ENCODE data around the gene TUBGCP6. TPM values are rescaled to one million over a fixed set of nuclear protein-coding genes. Genes with fewer than 3 reads are reported as not detected.

The TUBGCP6 gene
- total RNA-seq, 1 donor from 2014 or later: 26.3 TPM

DNA sequence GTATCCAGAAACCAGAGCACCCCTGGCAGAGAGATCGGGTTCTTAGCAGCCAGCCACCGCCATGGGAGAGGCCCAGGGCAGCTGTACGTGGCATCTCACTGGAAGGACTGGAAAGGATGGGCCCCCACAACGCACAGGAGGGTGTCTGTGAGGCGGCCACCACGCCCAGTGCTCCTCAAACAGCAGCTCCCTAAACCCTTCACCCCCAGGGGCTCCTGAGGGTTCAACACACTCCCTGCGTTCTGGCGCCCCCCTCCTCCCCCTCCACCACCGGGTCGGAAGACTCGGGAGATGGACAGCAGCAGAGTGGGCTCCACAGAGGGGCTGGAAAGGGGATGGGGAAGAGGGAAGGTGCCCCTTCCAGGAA lies 15.6 kb upstream of the TUBGCP6 start:
- no peaks in the 10 kb centered on the region for H3K36me3 ChIP-seq (ENCODE audit: insufficient read depth, low read length)
- H4K20me1 ChIP-seq (ENCODE audit: insufficient read depth, low read length): peaks cover 13% of the 10 kb centered on the region
- no peak overlapping the region for H3K27ac Mint-ChIP-seq (ENCODE audit: unreplicated experiment)
- no peak for TF ChIP-seq EZH2 (IDR thresholded peaks at IDR 0.05; ENCODE audit: insufficient read depth, low read length)
- TF ChIP-seq, protein P1, sequence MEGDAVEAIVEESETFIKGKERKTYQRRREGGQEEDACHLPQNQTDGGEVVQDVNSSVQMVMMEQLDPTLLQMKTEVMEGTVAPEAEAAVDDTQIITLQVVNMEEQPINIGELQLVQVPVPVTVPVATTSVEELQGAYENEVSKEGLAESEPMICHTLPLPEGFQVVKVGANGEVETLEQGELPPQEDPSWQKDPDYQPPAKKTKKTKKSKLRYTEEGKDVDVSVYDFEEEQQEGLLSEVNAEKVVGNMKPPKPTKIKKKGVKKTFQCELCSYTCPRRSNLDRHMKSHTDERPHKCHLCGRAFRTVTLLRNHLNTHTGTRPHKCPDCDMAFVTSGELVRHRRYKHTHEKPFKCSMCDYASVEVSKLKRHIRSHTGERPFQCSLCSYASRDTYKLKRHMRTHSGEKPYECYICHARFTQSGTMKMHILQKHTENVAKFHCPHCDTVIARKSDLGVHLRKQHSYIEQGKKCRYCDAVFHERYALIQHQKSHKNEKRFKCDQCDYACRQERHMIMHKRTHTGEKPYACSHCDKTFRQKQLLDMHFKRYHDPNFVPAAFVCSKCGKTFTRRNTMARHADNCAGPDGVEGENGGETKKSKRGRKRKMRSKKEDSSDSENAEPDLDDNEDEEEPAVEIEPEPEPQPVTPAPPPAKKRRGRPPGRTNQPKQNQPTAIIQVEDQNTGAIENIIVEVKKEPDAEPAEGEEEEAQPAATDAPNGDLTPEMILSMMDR (IDR thresholded peaks at IDR 0.05; ENCODE audit: insufficient read depth, low read depth, low read length): no peak
- H3K4me3 ChIP-seq (ENCODE audit: insufficient read depth, low read depth, low read length): peak overlapping the region; percentile 68
- peak overlapping the region; percentile 84 for H3K9ac ChIP-seq (ENCODE audit: low read length)
- H3K79me2 ChIP-seq (ENCODE audit: insufficient read depth, low read length): peaks cover 26% of the 10 kb centered on the region
- no peaks in the 10 kb centered on the region for H3K9me3 ChIP-seq (ENCODE audit: insufficient read depth, low read depth, low read length)
- H3K27ac ChIP-seq (ENCODE audit: low read depth, low read length): peak overlapping the region; percentile 58
- FAIRE-seq (no peak), DNase-seq (ENCODE audit: low read depth) (no peak)
- peak overlapping the region; percentile 73 for H2AFZ ChIP-seq (ENCODE audit: low read depth, low read length)
- H3K36me3 Mint-ChIP-seq (ENCODE audit: low read depth, unreplicated experiment): peaks cover 3% of the 10 kb centered on the region
- H3K27me3 ChIP-seq (ENCODE audit: insufficient read depth, low read length): no peaks in the 10 kb centered on the region
- no peaks in the 10 kb centered on the region for H3K9me3 Mint-ChIP-seq (ENCODE audit: unreplicated experiment)
- H3K4me1 ChIP-seq (ENCODE audit: insufficient read depth, low read length): peaks cover 17% of the 10 kb centered on the region
- peak overlapping the region; percentile 78 for H3K4me3 Mint-ChIP-seq (ENCODE audit: unreplicated experiment)
- H3K27me3 Mint-ChIP-seq (ENCODE audit: low read depth, unreplicated experiment): peaks cover 3% of the 10 kb centered on the region
- peak overlapping the region; percentile 92 for H3K4me2 ChIP-seq (ENCODE audit: low read length)
- H3K4me1 Mint-ChIP-seq (ENCODE audit: low read depth, unreplicated experiment): peaks cover 7% of the 10 kb centered on the region

DNA sequence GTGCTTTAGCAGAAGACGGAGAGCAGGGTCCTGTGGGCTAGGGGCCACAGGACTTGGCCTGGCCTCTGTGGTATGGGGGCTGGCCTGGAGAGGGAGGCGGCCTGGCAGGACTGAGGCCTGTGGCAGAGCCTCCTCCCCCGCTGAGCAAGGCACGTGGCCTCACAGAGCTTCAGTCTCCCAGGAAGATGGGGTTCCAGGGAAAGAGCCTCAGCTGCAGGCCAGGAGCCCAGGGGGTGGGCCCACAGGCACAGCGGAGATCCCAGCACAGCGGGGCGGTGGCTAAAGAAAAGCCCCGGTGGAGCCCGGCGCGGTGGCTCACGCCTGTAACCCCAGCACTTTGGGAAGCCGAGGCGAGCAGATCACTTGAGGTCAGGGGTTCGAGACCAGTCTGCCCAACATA lies 14.5 kb upstream of the TUBGCP6 start:
- Histone ChIP-seq H3K4me3 (ENCODE audit: insufficient read depth, low read depth, low read length) (no peak overlapping the region), H3K9ac (ENCODE audit: low read length) (no peak overlapping the region), H3K4me1 (ENCODE audit: insufficient read depth, low read length) (peaks cover 17% of the 10 kb centered on the region), H3K9me3 (ENCODE audit: insufficient read depth, low read depth, low read length) (no peaks in the 10 kb centered on the region), H2AFZ (ENCODE audit: low read depth, low read length) (no peak overlapping the region), H3K4me2 (ENCODE audit: low read length) (peak overlapping the region; percentile 4), H4K20me1 (ENCODE audit: insufficient read depth, low read length) (peaks cover 17% of the 10 kb centered on the region), H3K27ac (ENCODE audit: low read depth, low read length) (no peak overlapping the region), H3K79me2 (ENCODE audit: insufficient read depth, low read length) (peaks cover 26% of the 10 kb centered on the region), H3K36me3 (ENCODE audit: insufficient read depth, low read length) (no peaks in the 10 kb centered on the region), H3K27me3 (ENCODE audit: insufficient read depth, low read length) (no peaks in the 10 kb centered on the region)
- Mint-ChIP-seq H3K27me3 (ENCODE audit: low read depth, unreplicated experiment) (no peaks in the 10 kb centered on the region), H3K4me1 (ENCODE audit: low read depth, unreplicated experiment) (peaks cover 7% of the 10 kb centered on the region), H3K27ac (ENCODE audit: unreplicated experiment) (no peak overlapping the region), H3K36me3 (ENCODE audit: low read depth, unreplicated experiment) (peaks cover 2% of the 10 kb centered on the region), H3K9me3 (ENCODE audit: unreplicated experiment) (no peaks in the 10 kb centered on the region), H3K4me3 (ENCODE audit: unreplicated experiment) (peak overlapping the region; percentile 22)
- FAIRE-seq (no peak), DNase-seq (ENCODE audit: low read depth) (no peak)
- TF ChIP-seq EZH2 (IDR thresholded peaks at IDR 0.05; ENCODE audit: insufficient read depth, low read length): no peak
- TF ChIP-seq, protein P1 (IDR thresholded peaks at IDR 0.05; ENCODE audit: insufficient read depth, low read depth, low read length): no peak

DNA sequence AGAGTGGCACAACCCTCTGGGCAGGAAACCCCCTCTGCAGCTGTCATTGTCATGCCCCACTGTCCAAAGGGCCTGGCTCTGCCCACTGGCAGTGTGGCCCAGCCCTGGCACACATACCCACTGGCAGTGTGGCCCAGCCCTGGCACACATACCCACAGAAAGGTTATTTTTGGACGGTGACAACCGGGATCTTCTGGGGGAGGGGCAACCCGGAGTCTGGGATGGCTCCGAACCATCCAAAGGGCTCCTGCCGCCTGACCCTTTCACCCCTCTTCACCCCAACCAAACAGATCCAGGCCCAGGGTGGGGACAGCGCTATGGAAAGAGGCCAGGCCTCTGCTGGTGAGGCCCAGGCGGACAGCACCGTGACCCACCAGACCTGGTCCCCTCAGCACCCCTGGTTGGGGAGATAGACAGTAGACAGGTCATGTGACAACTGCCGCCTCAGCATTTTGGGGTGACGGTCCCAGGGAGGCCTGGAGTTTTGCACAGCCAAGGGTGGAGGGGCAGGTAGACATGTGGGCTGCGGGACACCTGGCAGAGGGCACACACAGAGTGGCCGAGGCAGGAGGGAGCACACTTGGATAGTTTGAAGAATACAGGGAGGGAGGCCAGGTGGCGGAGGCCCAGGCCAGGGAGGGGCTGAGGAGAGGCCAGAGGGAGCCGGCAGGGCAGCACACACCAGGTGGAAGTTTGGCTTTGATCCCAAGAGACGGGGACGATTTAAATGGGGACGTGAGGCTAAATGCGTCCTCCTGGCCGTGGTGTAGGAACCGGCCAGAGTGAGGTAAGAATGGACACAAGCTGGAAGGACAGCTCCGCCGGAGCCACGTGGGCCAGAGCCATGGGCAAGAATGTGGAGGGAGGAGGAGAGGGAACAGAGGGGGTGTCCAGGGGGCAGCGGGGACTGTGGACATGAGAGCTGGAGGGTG lies 13.8 kb upstream of the TUBGCP6 start:
- Mint-ChIP-seq H3K27ac (ENCODE audit: unreplicated experiment) (no peak overlapping the region), H3K4me1 (ENCODE audit: low read depth, unreplicated experiment) (peaks cover 7% of the 10 kb centered on the region), H3K27me3 (ENCODE audit: low read depth, unreplicated experiment) (no peaks in the 10 kb centered on the region), H3K36me3 (ENCODE audit: low read depth, unreplicated experiment) (peaks cover 2% of the 10 kb centered on the region), H3K9me3 (ENCODE audit: unreplicated experiment) (no peaks in the 10 kb centered on the region), H3K4me3 (ENCODE audit: unreplicated experiment) (peak overlapping the region; percentile 22)
- DNase-seq (ENCODE audit: low read depth) (no peak), FAIRE-seq (no peak)
- H3K27ac ChIP-seq (ENCODE audit: low read depth, low read length): no peak overlapping the region
- H3K27me3 ChIP-seq (ENCODE audit: insufficient read depth, low read length): no peaks in the 10 kb centered on the region
- no peaks in the 10 kb centered on the region for H3K36me3 ChIP-seq (ENCODE audit: insufficient read depth, low read length)
- peaks cover 17% of the 10 kb centered on the region for H4K20me1 ChIP-seq (ENCODE audit: insufficient read depth, low read length)
- peaks cover 17% of the 10 kb centered on the region for H3K4me1 ChIP-seq (ENCODE audit: insufficient read depth, low read length)
- H3K4me2 ChIP-seq (ENCODE audit: low read length): no peak overlapping the region
- H3K9me3 ChIP-seq (ENCODE audit: insufficient read depth, low read depth, low read length): no peaks in the 10 kb centered on the region
- no peak overlapping the region for H3K4me3 ChIP-seq (ENCODE audit: insufficient read depth, low read depth, low read length)
- H2AFZ ChIP-seq (ENCODE audit: low read depth, low read length): no peak overlapping the region
- H3K79me2 ChIP-seq (ENCODE audit: insufficient read depth, low read length): peaks cover 26% of the 10 kb centered on the region
- TF ChIP-seq, protein P1 (IDR thresholded peaks at IDR 0.05; ENCODE audit: insufficient read depth, low read depth, low read length): no peak
- TF ChIP-seq EZH2 (IDR thresholded peaks at IDR 0.05; ENCODE audit: insufficient read depth, low read length): no peak
- no peak overlapping the region for H3K9ac ChIP-seq (ENCODE audit: low read length)
